Osteocyte (in vitro differentiated cells): ENCODE results near the gene ACTR3. TPM values are rescaled to one million over a fixed set of nuclear protein-coding genes. Genes with fewer than 3 reads are reported as not detected.
"Not testable (repeated sequence)": the region's sequence is repeated elsewhere in the genome, so short reads cannot be mapped to it uniquely, and the experiment has no call there.

Experiments
- DNase-seq: peaks from one replicate; pipeline ENCODE4 v3.0.0; 2021; ENCODE audit warnings: mixed read lengths; ENCODE audit not compliant: unreplicated experiment; ENCODE audit errors: extremely low spot score
- H3K27ac Mint-ChIP-seq: one replicate; pipeline ENCODE4 v1.8.0; 2021; ENCODE audit warnings: mild to moderate bottlenecking, mixed read lengths; ENCODE audit not compliant: unreplicated experiment
- H3K27me3 Mint-ChIP-seq: one replicate; pipeline ENCODE4 v1.8.0; 2021; ENCODE audit warnings: mixed read lengths; ENCODE audit not compliant: unreplicated experiment
- H3K36me3 Mint-ChIP-seq: one replicate; pipeline ENCODE4 v1.8.0; 2021; ENCODE audit warnings: mixed read lengths; ENCODE audit not compliant: unreplicated experiment
- H3K4me1 Mint-ChIP-seq: one replicate; pipeline ENCODE4 v1.8.0; 2021; ENCODE audit warnings: mixed read lengths; ENCODE audit not compliant: unreplicated experiment
- H3K4me3 Mint-ChIP-seq: one replicate; pipeline ENCODE4 v1.8.0; 2021; ENCODE audit warnings: mild to moderate bottlenecking, moderate library complexity, mixed read lengths; ENCODE audit not compliant: unreplicated experiment
- H3K9me3 Mint-ChIP-seq: one replicate; pipeline ENCODE4 v1.8.0; 2021; ENCODE audit warnings: mixed read lengths; ENCODE audit not compliant: unreplicated experiment
- long read RNA-seq: library from polyadenylated mRNA; unstranded; transcript quantifications from one replicate; pipeline ENCODE4 v2.0.0, GENCODE V29; 2021
- total RNA-seq: library from RNA; stranded (reverse); gene quantifications from 2 replicates; pipeline ENCODE4 v1.2.1, GENCODE V29; 2021
- TF ChIP-seq, protein P1 (sequence below): fragments of 200-600 bp; sonication (generic); IDR thresholded peaks from 2 replicates; pipeline ENCODE4 v1.5.0; 2021; ENCODE audit warnings: antibody characterized with exemption, mild to moderate bottlenecking, moderate library complexity

The ACTR3 gene
- 255 and 265 TPM in 2 replicates for total RNA-seq
- long read RNA-seq, full-length matches to known transcripts: 1,813 of 1,891 reads
- long read RNA-seq, partial matches to known transcripts: 47 of 1,891 reads
- long read RNA-seq, other reads (novel, unspliced or antisense): 31 of 1,891 reads

- Mint-ChIP-seq H3K36me3 (peaks cover 4% of the 10 kb centered on the region), H3K4me3 (peak within 1 kb of the TSS; percentile 98), H3K4me1 (peaks cover 62% of the 10 kb centered on the region), H3K27me3 (no peaks in the 10 kb centered on the region), H3K9me3 (no peaks in the 10 kb centered on the region), H3K27ac (peak within 1 kb of the TSS; percentile 99)
- TF ChIP-seq, protein P1, sequence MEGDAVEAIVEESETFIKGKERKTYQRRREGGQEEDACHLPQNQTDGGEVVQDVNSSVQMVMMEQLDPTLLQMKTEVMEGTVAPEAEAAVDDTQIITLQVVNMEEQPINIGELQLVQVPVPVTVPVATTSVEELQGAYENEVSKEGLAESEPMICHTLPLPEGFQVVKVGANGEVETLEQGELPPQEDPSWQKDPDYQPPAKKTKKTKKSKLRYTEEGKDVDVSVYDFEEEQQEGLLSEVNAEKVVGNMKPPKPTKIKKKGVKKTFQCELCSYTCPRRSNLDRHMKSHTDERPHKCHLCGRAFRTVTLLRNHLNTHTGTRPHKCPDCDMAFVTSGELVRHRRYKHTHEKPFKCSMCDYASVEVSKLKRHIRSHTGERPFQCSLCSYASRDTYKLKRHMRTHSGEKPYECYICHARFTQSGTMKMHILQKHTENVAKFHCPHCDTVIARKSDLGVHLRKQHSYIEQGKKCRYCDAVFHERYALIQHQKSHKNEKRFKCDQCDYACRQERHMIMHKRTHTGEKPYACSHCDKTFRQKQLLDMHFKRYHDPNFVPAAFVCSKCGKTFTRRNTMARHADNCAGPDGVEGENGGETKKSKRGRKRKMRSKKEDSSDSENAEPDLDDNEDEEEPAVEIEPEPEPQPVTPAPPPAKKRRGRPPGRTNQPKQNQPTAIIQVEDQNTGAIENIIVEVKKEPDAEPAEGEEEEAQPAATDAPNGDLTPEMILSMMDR: peak; percentile 15
- peak; percentile 100 for DNase-seq
These were observed at the start of gene ACTR3 for GRCh38 chr2:113889471-113890252. Gene ACTR3, plus strand, starts transcription at chr2:113890089. Its CDS starts 191 bp downstream, at chr2:113890280.

DNA sequence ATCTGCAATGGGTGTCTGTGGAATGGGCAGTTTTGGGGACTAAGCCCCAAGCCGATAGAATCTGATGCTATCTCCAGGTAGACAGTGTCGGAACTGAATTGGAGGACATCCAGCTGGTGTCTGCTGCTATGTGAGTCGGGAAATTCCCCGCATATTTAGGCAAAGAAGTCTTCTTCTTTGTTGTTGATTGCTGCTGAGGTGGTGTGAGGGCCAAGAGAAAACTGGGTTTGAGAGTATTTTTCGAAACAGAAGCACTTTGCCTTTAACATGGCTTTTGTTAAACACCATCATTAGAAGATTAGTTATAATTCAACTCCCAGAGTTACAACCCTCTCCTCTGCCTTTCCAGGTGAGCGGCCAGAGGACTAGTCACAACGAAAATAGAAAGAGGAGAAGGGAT, 49.4 kb upstream of the ACTR3 start:
- Mint-ChIP-seq H3K27me3 (peaks cover 4% of the 10 kb centered on the region), H3K36me3 (no peaks in the 10 kb centered on the region), H3K27ac (no peak overlapping the region), H3K4me3 (no peak overlapping the region), H3K4me1 (no peaks in the 10 kb centered on the region), H3K9me3 (no peaks in the 10 kb centered on the region)
- no peak for DNase-seq
- TF ChIP-seq, protein P1: no peak

DNA sequence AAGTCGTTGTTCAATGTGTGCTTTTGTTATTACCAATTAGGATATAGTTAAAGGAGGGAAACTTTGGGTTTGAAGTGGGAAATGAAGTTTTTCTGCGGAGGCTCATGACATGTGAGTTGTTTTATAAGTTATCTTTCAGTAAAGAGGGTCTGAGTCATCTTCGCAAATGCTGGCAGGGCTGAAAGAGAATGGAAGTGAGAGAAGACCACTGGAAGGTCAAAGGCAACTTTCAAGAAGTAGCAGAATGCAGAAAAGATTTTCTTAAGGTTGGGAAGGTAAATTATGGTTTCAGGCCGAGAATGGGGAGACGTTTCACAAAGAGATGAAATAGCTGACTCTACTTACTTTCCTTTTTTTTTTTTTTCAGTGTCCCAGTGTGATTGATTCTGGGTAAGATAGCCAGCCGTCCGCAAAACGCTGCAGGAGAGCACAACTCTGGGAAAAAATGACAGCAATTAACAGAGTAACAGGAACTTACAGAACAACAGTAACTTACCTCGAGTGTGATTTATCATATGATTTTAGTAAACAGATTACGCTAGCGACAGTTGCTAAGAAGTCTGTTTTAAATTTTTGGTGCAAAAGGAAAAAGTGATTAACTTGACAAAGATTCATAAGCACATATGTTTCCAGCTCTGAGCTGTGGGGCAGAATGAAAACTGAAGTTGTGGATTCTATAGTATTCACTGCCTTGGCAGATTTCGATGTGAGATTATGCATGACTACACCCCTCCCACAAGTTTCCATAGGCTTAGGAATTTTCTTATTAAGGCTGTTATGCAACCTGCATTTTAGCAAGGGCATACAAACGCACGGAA, 46.8 kb upstream of the ACTR3 start:
- H3K27me3 Mint-ChIP-seq: peaks cover 11% of the 10 kb centered on the region
- TF ChIP-seq, protein P1: no peak
- DNase-seq: no peak
- no peaks in the 10 kb centered on the region for H3K36me3 Mint-ChIP-seq
- H3K4me3 Mint-ChIP-seq: no peak overlapping the region
- H3K9me3 Mint-ChIP-seq: peaks cover 4% of the 10 kb centered on the region
- H3K27ac Mint-ChIP-seq: no peak overlapping the region
- no peaks in the 10 kb centered on the region for H3K4me1 Mint-ChIP-seq

DNA sequence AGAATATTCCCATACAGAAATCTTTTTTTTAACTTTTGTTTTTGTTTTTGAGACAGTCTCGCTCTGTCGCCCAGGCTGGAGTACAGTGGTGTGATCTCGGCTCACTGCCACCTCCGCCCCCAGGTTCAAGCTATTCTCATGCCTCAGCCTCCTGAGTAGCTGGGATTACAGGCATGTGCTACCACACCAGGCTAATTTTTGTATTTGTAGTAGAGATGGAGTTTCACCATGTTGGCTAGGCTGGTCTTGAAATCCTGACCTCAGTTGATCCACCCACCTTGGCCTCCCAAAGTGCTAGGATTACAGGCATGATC, 46.2 kb upstream of the ACTR3 start:
- not testable (repeated sequence) for H3K4me3 Mint-ChIP-seq

DNA sequence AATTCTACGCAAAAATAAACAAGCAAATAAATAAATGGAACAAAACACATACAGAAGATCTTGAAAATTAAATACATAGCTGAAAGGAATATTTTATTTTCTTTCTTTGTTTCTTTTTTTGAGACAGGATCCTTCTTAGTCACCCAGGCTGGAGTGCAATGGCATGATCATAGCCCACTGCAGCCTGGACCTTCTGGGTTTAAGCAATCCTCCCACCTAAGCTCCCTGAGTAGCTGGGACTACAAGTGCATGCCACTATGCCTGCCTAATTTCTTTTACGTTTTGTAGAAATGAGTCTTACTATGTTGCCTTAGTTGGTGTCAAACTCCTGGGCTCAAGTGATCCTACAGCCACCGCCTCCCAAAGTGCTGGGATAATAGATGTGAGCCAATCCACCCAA, 44.6 kb upstream of the ACTR3 start:
- no peak for DNase-seq
- peaks cover 11% of the 10 kb centered on the region for H3K27me3 Mint-ChIP-seq
- peaks cover 4% of the 10 kb centered on the region for H3K9me3 Mint-ChIP-seq
- H3K4me3 Mint-ChIP-seq: no peak overlapping the region
- TF ChIP-seq, protein P1: no peak
- no peaks in the 10 kb centered on the region for H3K4me1 Mint-ChIP-seq
- H3K27ac Mint-ChIP-seq: no peak overlapping the region
- no peaks in the 10 kb centered on the region for H3K36me3 Mint-ChIP-seq

More for the DNA sequence above, 46.2 kb upstream of the ACTR3 start:
- H3K27ac Mint-ChIP-seq, DNase-seq, H3K4me1 Mint-ChIP-seq, H3K36me3 Mint-ChIP-seq, H3K9me3 Mint-ChIP-seq: not testable (repeated sequence)
- peaks cover 11% of the 10 kb centered on the region for H3K27me3 Mint-ChIP-seq

DNA sequence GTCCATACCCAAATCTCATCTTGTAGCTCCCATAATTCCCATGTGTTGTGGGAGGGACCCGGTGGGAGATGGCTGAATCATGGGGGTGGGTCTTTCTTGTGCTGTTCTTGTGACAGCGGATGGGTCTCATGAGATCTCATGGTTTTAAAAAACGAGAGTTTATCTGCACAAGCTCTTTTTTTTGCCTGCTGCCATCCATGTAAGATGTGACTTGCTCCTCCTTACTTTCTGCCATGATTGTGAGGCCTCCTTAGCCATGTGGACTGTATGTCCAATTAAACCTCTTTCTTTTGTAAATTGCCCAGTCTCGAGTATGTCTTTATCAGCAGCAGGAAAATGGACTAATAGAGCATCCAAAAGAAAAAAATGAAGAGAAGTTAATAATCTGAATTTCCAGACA, 44.1 kb upstream of the ACTR3 start:
- peaks cover 11% of the 10 kb centered on the region for H3K27me3 Mint-ChIP-seq
- DNase-seq, H3K4me3 Mint-ChIP-seq, H3K27ac Mint-ChIP-seq, H3K4me1 Mint-ChIP-seq, H3K9me3 Mint-ChIP-seq, H3K36me3 Mint-ChIP-seq: not testable (repeated sequence)
